Stimulated activated CD8-positive, alpha-beta memory T cell treated with anti-CD3 and anti-CD28 coated beads, Interleukin-15, amount 100 ng/mL, for 24 hours (primary cell): Measurements from ENCODE around the gene YWHAE.
"Not testable (repeated sequence)": the region's sequence is repeated elsewhere in the genome, so short reads cannot be mapped to it uniquely, and the experiment has no call there.

ENCODE experiments used
- DNase-seq: peaks from one replicate; pipeline ENCODE4 v3.0.0-alpha.2; 2020; ENCODE audit warnings: low read depth

Gene YWHAE

GRCh38 chr17:1325766-1326165 lies 74.3 kb downstream of the YWHAE start:
- no peak for DNase-seq

DNA sequence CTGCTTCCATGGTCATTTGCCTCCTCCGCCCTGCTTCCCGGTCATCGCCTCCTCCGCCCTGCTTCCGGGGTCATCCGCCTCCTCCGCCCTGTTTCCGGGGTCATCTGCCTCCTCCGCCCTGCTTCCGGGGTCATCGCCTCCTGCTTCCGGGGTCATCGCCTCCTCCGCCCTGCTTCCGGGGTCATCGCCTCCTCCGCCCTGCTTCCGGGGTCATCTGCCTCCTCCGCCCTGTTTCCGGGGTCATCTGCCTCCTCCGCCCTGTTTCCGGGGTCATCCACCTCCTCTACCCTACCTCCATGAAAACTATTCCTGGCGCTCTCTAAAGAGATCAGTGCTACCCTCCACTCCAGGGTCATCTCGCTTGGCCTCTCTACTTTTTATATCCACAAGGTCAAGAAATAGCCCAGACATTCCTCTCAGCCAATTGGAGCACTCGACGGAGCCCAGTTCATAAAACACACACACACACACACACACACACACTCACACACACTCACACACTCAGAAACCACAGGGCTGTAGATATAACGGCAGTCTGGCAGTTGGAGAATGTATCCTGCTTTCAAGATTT lies 75.7 kb downstream of the YWHAE start:
- no peak for DNase-seq

DNA sequence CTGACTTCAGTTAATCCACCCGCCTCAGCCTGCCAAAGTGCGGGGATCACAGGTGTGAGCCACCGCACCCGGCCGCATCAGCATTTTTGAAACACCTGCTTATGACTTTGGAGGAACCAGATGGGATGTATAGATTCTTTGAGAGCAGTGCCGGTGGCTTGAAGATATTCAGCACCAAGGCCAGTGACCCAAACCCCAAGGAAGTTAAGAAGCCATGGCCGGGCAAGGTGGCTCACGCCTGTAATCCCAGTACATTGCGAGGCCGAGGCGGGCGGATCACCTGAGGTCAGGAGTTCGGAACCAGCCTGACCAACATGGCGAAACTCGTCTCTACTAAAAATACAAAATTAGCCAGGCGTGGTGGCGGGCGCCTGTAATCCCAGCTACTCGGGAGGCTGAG lies 76.7 kb downstream of the YWHAE start:
- no peak for DNase-seq

DNA sequence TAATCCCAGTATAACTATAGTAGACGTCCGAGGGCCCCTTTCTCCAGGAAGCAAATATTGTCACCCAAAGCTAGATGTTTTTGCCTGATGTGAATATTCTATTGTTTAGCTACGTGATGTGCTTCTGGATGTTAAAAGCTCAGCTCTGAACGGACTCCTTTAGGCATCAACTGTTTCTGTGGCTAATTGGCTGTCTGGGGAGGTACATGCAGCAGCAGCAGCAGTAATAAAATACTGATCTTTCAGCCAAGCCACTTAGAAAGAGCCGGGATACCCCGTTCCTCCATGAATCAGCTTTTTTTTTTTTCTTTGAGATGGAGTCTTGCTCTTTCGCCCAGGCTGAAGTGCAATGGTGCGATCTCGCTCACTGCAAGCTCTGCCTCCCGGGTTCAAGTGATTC lies 77.5 kb downstream of the YWHAE start:
- DNase-seq = no peak

- DNase-seq = no peak
Measured at GRCh38 chr17:1322014-1322428, 78.0 kb downstream of the YWHAE start.

GRCh38 chr17:1315891-1316403 lies 84.1 kb downstream of the YWHAE start:
- no peak for DNase-seq

- DNase-seq = no peak
Measured at GRCh38 chr17:1315409-1315808, 84.6 kb downstream of the YWHAE start.

- DNase-seq = no peak
Measured at GRCh38 chr17:1313270-1314005, 86.6 kb downstream of the YWHAE start.

DNA sequence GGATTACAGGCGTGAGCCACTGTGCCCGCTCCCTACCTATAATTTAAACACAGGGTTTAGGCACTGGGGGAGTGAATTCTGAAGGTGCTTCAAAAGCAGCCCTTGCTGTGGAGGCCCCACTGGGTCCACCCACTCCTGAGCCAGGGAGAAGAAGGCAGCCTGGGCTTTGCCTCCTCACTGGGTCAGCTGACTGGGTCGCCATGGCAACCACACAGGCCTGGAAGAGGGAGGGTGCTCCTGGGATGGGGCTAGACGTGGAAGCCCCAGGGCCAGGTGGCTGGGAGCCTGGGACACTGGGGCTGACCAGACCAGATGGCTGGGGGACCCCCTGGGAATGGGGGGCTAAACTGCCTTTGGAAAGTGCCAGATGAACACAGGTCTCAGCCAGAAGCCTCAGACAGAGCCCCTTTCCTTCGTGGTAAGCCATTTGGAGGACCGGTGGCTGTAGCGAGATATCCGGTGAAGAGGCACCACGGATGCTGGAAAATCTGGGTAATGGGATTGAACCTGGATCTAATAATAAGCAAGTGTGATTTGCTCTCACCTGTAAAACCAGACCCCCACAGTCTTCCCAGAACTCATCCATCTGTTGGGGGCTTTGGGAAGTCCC lies 87.7 kb downstream of the YWHAE start:
- DNase-seq = no peak

DNA sequence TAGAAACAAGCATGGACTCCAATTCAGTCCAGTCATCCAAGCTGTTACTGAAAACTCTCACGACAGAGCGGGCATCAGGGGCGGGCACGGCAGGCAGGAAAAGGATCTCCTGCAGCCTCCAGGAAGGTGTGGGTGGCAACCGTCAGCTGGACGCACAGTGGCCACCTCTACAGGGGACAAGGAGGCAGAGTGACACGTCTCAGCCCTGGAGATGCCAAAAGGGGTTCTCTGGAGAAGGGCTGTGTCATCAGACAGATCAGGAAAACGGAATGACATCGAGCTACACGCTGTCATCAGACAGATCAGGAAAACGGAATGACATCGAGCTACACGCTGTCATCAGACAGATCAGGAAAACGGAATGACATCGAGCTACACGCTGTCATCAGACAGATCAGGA lies 92.2 kb downstream of the YWHAE start:
- not testable (repeated sequence) for DNase-seq

DNA sequence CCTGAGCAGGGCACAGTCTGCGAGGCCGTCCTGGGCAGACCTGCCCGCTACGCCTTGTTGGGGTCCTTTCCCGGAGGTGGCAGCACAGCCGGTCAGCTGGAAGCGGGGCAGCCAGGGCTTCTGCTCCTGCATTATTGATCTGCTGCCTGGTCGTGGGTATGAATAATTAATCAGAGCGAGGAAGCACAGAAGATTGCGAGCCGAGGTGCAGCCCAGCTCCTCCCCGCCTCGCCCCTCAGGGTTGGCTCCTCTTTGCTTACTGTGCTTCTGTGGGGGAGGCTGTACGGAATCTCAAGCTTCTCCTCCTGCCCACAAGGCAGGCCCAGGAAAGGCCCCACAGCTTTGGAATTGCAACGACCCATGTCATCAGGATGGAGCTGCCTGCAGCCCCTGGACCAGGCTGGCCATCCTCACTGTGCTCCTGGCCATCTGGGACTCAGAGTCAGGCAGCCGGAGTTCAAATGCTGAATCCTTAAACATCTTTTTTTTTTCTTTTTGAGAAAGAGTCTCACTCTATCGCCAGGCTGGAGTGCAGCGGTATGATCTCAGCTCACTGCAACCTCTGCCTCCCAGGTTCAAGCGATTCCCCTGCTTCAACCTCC lies 95.0 kb downstream of the YWHAE start:
- DNase-seq = no peak

DNA sequence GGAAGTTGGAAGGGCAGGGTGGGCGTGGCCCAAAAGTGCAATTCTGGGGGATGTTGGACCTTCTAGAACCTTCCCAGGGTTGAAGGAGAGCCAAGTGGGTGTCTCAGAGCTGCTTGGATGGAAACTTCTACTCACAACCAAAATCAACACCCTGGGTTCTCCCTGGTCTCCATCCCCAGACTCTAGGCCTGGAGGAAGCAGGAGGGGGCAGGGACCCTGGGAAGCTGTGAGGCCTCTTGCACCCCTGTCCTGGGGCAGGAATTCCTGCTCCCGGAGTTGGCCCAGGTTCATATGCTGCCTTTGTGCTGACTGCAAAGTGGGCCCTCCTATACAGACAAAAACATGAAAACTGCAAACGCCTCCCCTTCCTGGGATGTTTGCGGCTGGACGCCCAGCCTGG lies 95.5 kb downstream of the YWHAE start:
- DNase-seq = no peak

DNA sequence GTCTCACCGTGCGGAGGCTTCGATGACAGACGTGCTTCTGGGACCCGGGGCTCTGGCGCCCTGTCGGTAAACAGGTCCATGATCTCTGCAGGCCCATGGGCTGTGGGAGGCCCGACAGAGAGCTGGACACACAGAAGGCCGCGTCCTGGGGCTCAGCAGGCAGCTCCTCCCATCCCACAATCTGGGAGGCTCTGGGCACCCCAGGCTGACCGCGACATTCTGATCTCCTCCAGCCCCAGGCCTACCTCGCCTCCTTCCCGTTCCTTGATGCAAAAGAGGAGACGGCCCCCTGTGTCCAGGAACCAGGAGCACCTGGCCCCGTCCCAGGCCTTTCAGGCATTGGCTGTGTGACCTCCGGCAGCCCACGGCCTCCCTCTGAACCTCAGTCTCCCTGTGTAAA lies 97.3 kb downstream of the YWHAE start:
- no peak for DNase-seq

- DNase-seq = no peak
Measured at GRCh38 chr17:1301546-1301945, 98.5 kb downstream of the YWHAE start.

DNA sequence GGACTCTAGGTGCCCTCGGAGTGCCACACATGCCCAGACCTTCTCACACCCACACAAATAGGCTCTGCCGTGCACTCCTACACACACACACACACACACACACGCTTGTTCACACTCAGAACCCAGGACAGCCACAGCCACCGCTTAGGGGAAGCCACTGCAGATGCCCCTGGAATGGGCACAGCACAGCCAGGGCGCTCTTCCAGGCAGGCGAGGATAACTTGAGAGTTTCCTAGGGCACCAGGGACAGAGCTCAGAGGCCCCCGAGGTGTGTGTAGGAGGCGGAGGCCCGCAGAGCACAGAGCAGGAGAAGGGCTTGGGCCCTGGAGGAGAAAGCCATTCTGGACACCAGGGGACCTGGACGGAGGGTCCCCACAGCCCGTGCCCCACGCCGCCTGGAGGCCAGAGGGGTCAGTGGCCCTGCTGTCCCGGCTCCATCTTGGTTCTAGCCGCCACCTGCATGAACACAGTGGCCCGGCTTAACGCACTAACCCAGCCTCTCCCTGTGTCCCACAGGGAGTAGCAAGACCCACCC lies 99.6 kb downstream of the YWHAE start:
- no peak for DNase-seq

- DNase-seq = no peak
Measured at GRCh38 chr17:1299552-1300370, 100.3 kb downstream of the YWHAE start.

DNA sequence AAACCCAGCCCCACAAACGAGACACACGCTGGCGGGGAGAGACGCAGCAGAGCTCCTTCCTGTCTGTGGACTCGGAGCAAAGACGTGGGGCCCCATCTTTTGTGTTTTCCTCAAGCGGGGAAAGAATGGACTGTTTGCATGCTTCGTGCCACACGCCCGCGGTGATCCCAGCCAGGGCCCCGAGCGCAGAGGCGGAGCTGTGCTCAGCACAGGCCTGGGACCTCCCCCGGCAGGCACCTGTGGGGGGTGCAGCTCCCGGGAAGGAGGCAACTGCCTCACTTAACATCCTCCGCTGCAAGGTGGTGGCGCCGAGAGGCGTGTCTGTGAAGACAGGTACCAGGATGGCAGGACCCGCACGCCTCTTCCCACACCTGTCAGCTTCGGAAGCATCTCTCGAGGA lies 101.4 kb downstream of the YWHAE start:
- DNase-seq = no peak
